ENCODE measurements around the gene PAQR5.

DNA sequence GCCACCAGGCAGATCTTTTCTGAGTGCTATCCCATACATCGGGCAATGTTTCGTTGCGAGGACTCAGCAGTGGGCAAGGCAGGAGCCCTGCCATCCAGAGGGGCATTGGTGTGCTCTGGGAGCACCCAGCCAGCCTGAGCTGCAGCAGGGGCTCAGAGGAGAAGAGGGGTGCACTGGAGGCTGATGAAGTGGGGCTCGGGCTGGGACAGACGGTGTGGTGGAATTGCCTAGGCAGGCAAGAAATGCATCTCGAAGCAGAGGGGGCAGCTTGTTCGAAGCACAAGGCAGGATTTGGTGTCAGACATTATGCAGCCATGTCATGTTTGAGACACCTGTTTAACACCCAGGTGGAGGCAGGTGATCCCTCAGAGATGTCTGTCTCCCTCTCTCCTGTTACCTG is 19.3 kb downstream of the PAQR5 start:
- TF ChIP-seq, protein P1, sequence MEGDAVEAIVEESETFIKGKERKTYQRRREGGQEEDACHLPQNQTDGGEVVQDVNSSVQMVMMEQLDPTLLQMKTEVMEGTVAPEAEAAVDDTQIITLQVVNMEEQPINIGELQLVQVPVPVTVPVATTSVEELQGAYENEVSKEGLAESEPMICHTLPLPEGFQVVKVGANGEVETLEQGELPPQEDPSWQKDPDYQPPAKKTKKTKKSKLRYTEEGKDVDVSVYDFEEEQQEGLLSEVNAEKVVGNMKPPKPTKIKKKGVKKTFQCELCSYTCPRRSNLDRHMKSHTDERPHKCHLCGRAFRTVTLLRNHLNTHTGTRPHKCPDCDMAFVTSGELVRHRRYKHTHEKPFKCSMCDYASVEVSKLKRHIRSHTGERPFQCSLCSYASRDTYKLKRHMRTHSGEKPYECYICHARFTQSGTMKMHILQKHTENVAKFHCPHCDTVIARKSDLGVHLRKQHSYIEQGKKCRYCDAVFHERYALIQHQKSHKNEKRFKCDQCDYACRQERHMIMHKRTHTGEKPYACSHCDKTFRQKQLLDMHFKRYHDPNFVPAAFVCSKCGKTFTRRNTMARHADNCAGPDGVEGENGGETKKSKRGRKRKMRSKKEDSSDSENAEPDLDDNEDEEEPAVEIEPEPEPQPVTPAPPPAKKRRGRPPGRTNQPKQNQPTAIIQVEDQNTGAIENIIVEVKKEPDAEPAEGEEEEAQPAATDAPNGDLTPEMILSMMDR (IDR thresholded peaks at IDR 0.05 in 8 of 11, conservative IDR thresholded peaks at IDR 0.05 in 3 of 11): no peak
- TF ChIP-seq POLR2A (IDR thresholded peaks at IDR 0.05): no peak
